Mesendoderm (in vitro differentiated cells): ENCODE results near the gene RELB.

Source experiments
- DNase-seq: peaks from one replicate; pipeline ENCODE4 v3.0.0; 2013
- H2AK5ac ChIP-seq: 2 replicates; pipeline ENCODE4 v1.6.1; 2013; ENCODE audit warnings: low read length, inconsistent platforms
- H2BK120ac ChIP-seq: 2 replicates; pipeline ENCODE4 v1.6.1; 2013; ENCODE audit warnings: low read depth, mild to moderate bottlenecking, low read length, moderate library complexity, mixed read lengths
- H2BK15ac ChIP-seq: replicated peaks from 2 replicates; pipeline ENCODE4 v1.6.1; 2013; ENCODE audit warnings: low read depth, mild to moderate bottlenecking, moderate library complexity
- H2BK5ac ChIP-seq: 2 replicates; pipeline ENCODE4 v1.6.1; 2013; ENCODE audit warnings: low read length, inconsistent platforms
- H3K18ac ChIP-seq: 2 replicates; pipeline ENCODE4 v1.6.1; 2013; ENCODE audit warnings: mild to moderate bottlenecking, low read length, mixed read lengths
- H3K23ac ChIP-seq: one replicate; pipeline ENCODE4 v1.6.1; 2013; ENCODE audit warnings: low read length
- H3K27ac ChIP-seq: 2 replicates; pipeline ENCODE4 v1.5.1; 2013; ENCODE audit warnings: low read depth, mild to moderate bottlenecking, inconsistent platforms, low read length, moderate library complexity
- H3K27me3 ChIP-seq: 2 replicates; pipeline ENCODE4 v1.6.1; 2013; ENCODE audit warnings: low read length, control low read depth, mild to moderate bottlenecking, inconsistent platforms; ENCODE audit not compliant: insufficient read depth, poor library complexity
- H3K36me3 ChIP-seq: 2 replicates; pipeline ENCODE4 v1.6.1; 2013; ENCODE audit warnings: low read length, inconsistent platforms; ENCODE audit not compliant: control insufficient read depth, insufficient read depth
- H3K4ac ChIP-seq: one replicate; pipeline ENCODE4 v1.6.1; 2013; ENCODE audit warnings: low read depth, mild to moderate bottlenecking, low read length, moderate library complexity
- H3K4me1 ChIP-seq: 2 replicates; pipeline ENCODE4 v1.6.1; 2013; ENCODE audit warnings: low read depth, low read length, inconsistent platforms; ENCODE audit not compliant: control insufficient read depth
- H3K4me2 ChIP-seq: 2 replicates; pipeline ENCODE4 v1.6.1; 2013; ENCODE audit warnings: low read length
- H3K4me3 ChIP-seq: 2 replicates; pipeline ENCODE4 v1.5.1; 2013; ENCODE audit warnings: mild to moderate bottlenecking, low read length
- H3K56ac ChIP-seq: one replicate; pipeline ENCODE4 v1.6.1; 2013; ENCODE audit warnings: low read length
- H3K79me1 ChIP-seq: 2 replicates; pipeline ENCODE4 v1.6.1; 2013; ENCODE audit warnings: low read length, inconsistent platforms
- H3K79me2 ChIP-seq: 2 replicates; pipeline ENCODE4 v1.6.1; 2013; ENCODE audit warnings: mild to moderate bottlenecking, low read length; ENCODE audit not compliant: control insufficient read depth, insufficient read depth
- H3K9ac ChIP-seq: 2 replicates; pipeline ENCODE4 v1.6.1; 2013; ENCODE audit warnings: low read length, inconsistent platforms
- H4K5ac ChIP-seq: one replicate; pipeline ENCODE4 v1.6.1; 2013; ENCODE audit warnings: low read length
- H4K8ac ChIP-seq: one replicate; pipeline ENCODE4 v1.6.1; 2013; ENCODE audit warnings: low read depth, mild to moderate bottlenecking, control low read depth, low read length, moderate library complexity
- WGBS: extraction: QIAGEN DNeasy Blood & Tissue Kit; methylation state at CpG from one replicate; pipeline ENCODE4 v1.1.7; 2013; ENCODE audit warnings: low lambda C conversion rate, missing lambda C conversion rate; ENCODE audit not compliant: insufficient coverage; ENCODE audit errors: extremely low coverage; 5-methylcytosine and 5-hydroxymethylcytosine counted together

The RELB gene

GRCh38 chr19:45071545-45071938 lies 70.3 kb downstream of the RELB start:
- Histone ChIP-seq H3K56ac (no peak overlapping the region), H3K18ac (no peak overlapping the region), H3K79me2 (no peaks in the 10 kb centered on the region), H3K27ac (no peak overlapping the region), H3K36me3 (peaks cover 13% of the 10 kb centered on the region), H4K8ac (no peak overlapping the region), H3K23ac (no peak overlapping the region), H3K4me1 (peaks cover 2% of the 10 kb centered on the region), H3K27me3 (no peaks in the 10 kb centered on the region), H2BK15ac (no peak overlapping the region), H3K9ac (no peak overlapping the region), H3K4ac (no peak overlapping the region), H3K79me1 (peaks cover 3% of the 10 kb centered on the region), H4K5ac (no peak overlapping the region), H2BK120ac (no peak overlapping the region), H2BK5ac (no peak overlapping the region), H2AK5ac (no peak overlapping the region), H3K4me3 (no peak overlapping the region), H3K4me2 (no peak overlapping the region)
- WGBS = no CpG with 5 or more reads among the region's 25 CpGs
- no peak for DNase-seq

- Histone ChIP-seq H3K4me1 (peaks cover 2% of the 10 kb centered on the region), H3K56ac (no peak overlapping the region), H4K5ac (no peak overlapping the region), H2BK5ac (no peak overlapping the region), H3K27me3 (no peaks in the 10 kb centered on the region), H3K9ac (no peak overlapping the region), H2AK5ac (no peak overlapping the region), H2BK15ac (no peak overlapping the region), H3K4me2 (no peak overlapping the region), H3K23ac (no peak overlapping the region), H3K36me3 (peaks cover 12% of the 10 kb centered on the region), H2BK120ac (no peak overlapping the region), H3K27ac (no peak overlapping the region), H3K4me3 (no peak overlapping the region), H3K18ac (no peak overlapping the region), H3K4ac (no peak overlapping the region), H4K8ac (no peak overlapping the region), H3K79me2 (no peaks in the 10 kb centered on the region), H3K79me1 (no peaks in the 10 kb centered on the region)
- no peak for DNase-seq
- no CpG with 5 or more reads among the region's 34 CpGs for WGBS
These were observed 70.9 kb downstream of the RELB start for GRCh38 chr19:45071969-45072790.

GRCh38 chr19:45074744-45075300 lies 73.6 kb downstream of the RELB start:
- no peak overlapping the region for H4K5ac ChIP-seq
- no peak overlapping the region for H2BK5ac ChIP-seq
- peaks cover 4% of the 10 kb centered on the region for H3K36me3 ChIP-seq
- peak overlapping the region; percentile 64 for H3K4me2 ChIP-seq
- H3K4me1 ChIP-seq = peaks cover 6% of the 10 kb centered on the region
- H3K56ac ChIP-seq = peak overlapping the region; percentile 80
- no peak overlapping the region for H3K18ac ChIP-seq
- peak; percentile 62 for DNase-seq
- no peak overlapping the region for H2BK15ac ChIP-seq
- peak overlapping the region; percentile 13 for H3K27ac ChIP-seq
- peak overlapping the region; percentile 28 for H3K4me3 ChIP-seq
- H3K27me3 ChIP-seq = no peaks in the 10 kb centered on the region
- no peak overlapping the region for H2BK120ac ChIP-seq
- no peak overlapping the region for H2AK5ac ChIP-seq
- no peaks in the 10 kb centered on the region for H3K79me1 ChIP-seq
- H3K4ac ChIP-seq = no peak overlapping the region
- peak overlapping the region; percentile 67 for H3K9ac ChIP-seq
- H3K79me2 ChIP-seq = peaks cover 3% of the 10 kb centered on the region
- WGBS = no CpG with 5 or more reads among the region's 11 CpGs
- H3K23ac ChIP-seq = no peak overlapping the region
- no peak overlapping the region for H4K8ac ChIP-seq

- H3K4me2 ChIP-seq = peak overlapping the region; percentile 80
- peak overlapping the region; percentile 80 for H3K56ac ChIP-seq
- peak overlapping the region; percentile 18 for H3K27ac ChIP-seq
- peak overlapping the region; percentile 55 for H3K4me3 ChIP-seq
- H2BK15ac ChIP-seq = no peak overlapping the region
- no peak overlapping the region for H4K5ac ChIP-seq
- no peak overlapping the region for H3K4ac ChIP-seq
- peak overlapping the region; percentile 69 for H3K9ac ChIP-seq
- no peaks in the 10 kb centered on the region for H3K79me1 ChIP-seq
- H3K27me3 ChIP-seq = no peaks in the 10 kb centered on the region
- peak; percentile 77 for DNase-seq
- no peak overlapping the region for H3K23ac ChIP-seq
- H2BK120ac ChIP-seq = no peak overlapping the region
- H3K79me2 ChIP-seq = peaks cover 9% of the 10 kb centered on the region
- no peak overlapping the region for H2BK5ac ChIP-seq
- no peak overlapping the region for H2AK5ac ChIP-seq
- no CpG with 5 or more reads among the region's 26 CpGs for WGBS
- no peak overlapping the region for H3K18ac ChIP-seq
- H3K36me3 ChIP-seq = peaks cover 4% of the 10 kb centered on the region
- H4K8ac ChIP-seq = no peak overlapping the region
- H3K4me1 ChIP-seq = peaks cover 6% of the 10 kb centered on the region
These were observed 74.2 kb downstream of the RELB start for GRCh38 chr19:45075301-45076028.

- Histone ChIP-seq H3K79me1 (peaks cover 2% of the 10 kb centered on the region), H3K4ac (no peak within 1 kb of the TSS), H4K5ac (no peak within 1 kb of the TSS), H3K4me3 (peak within 1 kb of the TSS; percentile 55), H3K79me2 (peaks cover 14% of the 10 kb centered on the region), H3K27ac (peak within 1 kb of the TSS; percentile 18), H2BK15ac (no peak within 1 kb of the TSS), H3K4me2 (peak within 1 kb of the TSS; percentile 80), H3K18ac (no peak within 1 kb of the TSS), H3K36me3 (peaks cover 2% of the 10 kb centered on the region), H2BK120ac (no peak within 1 kb of the TSS), H3K9ac (peak within 1 kb of the TSS; percentile 69), H3K56ac (peak within 1 kb of the TSS; percentile 69), H2AK5ac (no peak within 1 kb of the TSS), H3K23ac (no peak within 1 kb of the TSS), H4K8ac (no peak within 1 kb of the TSS), H3K27me3 (no peaks in the 10 kb centered on the region), H2BK5ac (no peak within 1 kb of the TSS), H3K4me1 (peaks cover 8% of the 10 kb centered on the region)
- WGBS = no CpG with 5 or more reads among the region's 81 CpGs
- peak; percentile 89 for DNase-seq
These were observed 75.0 kb downstream of the RELB start, which contains the start of gene ZNF296 for GRCh38 chr19:45076029-45076850. Gene ZNF296, minus strand, starts transcription at chr19:45076478. Its CDS starts 105 bp downstream, at chr19:45076373.
